Stomach (tissue), 4 donors: ENCODE results near the gene GSE1.

Source experiments
- POLR2AphosphoS5 ChIP-seq, 3 donors: sonication (generic); formaldehyde crosslinking; IDR thresholded peaks; one replicate each; pipeline ENCODE4 v1.6.1; 2016; ENCODE audit warnings: antibody characterized with exemption in 3 of 3
- TF ChIP-seq, protein P1 (sequence below), 7 experiments: fragments of 450-650 bp in 4 of 7; fragments of 200-600 bp in 3 of 7; sonication (generic) in 3 of 7; IDR thresholded peaks; one replicate each; pipeline ENCODE4 v1.5.1; 2016 to 2019; ENCODE audit warnings: antibody characterized with exemption in 7 of 7, control low read depth in 2 of 7, mild to moderate bottlenecking in 1 of 7

DNA sequence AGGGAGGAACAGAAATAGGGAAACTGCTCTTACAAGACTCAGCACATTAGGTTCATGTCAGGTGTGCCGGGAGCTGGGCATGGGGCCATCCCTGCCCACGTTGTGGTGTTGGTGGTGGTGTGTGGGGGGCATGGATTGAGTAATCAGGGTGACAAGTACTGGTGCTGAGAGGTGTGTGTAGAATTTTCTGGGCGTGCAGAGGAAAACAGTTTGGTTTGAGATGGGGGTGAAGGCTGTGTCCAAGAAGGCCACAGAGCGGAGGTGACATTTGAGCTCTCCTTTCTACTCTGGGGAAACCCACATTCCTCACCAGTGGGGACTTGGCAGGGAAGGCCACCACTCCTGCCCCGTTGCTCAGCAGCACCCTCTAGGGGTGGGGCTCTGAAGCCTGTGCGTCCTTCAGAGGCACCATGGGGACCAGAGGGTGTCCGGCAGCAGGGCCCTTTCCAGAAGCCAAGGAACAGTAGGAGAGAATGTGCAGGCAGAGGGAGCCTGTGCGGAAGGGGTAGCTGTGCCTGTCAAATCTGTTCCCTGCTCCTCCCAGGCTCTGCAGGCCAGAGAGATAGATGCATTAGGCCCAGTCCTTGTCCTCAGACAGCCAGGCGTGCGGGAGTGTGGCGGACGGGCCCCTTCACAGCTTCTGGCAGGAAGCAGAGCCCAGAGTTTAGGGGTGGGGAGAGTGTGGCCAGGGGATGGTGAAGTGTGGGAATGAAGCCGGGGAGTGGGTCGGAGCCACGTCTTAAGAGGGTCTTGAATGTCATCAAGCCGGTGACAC is 48.7 kb upstream of the GSE1 start:
- TF ChIP-seq, protein P1, sequence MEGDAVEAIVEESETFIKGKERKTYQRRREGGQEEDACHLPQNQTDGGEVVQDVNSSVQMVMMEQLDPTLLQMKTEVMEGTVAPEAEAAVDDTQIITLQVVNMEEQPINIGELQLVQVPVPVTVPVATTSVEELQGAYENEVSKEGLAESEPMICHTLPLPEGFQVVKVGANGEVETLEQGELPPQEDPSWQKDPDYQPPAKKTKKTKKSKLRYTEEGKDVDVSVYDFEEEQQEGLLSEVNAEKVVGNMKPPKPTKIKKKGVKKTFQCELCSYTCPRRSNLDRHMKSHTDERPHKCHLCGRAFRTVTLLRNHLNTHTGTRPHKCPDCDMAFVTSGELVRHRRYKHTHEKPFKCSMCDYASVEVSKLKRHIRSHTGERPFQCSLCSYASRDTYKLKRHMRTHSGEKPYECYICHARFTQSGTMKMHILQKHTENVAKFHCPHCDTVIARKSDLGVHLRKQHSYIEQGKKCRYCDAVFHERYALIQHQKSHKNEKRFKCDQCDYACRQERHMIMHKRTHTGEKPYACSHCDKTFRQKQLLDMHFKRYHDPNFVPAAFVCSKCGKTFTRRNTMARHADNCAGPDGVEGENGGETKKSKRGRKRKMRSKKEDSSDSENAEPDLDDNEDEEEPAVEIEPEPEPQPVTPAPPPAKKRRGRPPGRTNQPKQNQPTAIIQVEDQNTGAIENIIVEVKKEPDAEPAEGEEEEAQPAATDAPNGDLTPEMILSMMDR (IDR thresholded peaks at IDR 0.05), result peak in 3 of 7 experiments; percentile 15 to 31 (median 18)
- TF ChIP-seq POLR2AphosphoS5 (IDR thresholded peaks at IDR 0.05), result no peak
